Measurements from ENCODE around the gene GP1BA.

DNA sequence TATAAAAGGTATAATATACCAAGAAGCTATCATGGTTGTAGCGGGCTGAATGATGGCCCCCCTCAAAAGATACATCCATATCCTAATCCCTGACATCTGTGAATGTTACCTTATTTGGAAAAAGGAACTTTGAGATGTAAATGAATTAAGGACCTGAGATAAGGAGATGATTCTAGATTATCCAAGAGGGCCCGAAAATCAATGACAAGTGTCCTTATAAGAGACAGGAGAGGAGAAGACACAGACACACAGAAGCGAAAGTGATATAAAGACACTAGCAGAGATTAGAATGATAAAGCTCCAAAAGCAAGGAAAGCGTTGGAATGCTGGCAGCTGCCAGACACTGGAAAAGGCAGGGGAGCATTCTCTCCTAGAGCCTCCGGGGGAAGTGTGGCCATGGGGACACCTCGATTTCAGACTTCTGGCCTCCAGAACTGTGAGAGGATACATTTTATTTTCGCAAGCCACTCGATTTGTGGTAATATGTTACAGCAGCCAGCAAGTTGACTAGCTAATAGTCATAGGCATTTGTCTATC is 12.5 kb upstream of the GP1BA start:
- no peak for TF ChIP-seq TAF1 (IDR thresholded peaks at IDR 0.05; ENCODE audit: low read depth)
- TF ChIP-seq POLR2AphosphoS5 (IDR thresholded peaks at IDR 0.05), result no peak
